ENCODE results near the gene TTLL8. TPM values are rescaled to one million over a fixed set of nuclear protein-coding genes. Genes with fewer than 3 reads are reported as not detected.
A peak's percentile ranks its signal among the peaks of the same experiment; 100 is the strongest.

TTLL8 gene
- total RNA-seq, 2 donors from 2014 or later: not detected

DNA sequence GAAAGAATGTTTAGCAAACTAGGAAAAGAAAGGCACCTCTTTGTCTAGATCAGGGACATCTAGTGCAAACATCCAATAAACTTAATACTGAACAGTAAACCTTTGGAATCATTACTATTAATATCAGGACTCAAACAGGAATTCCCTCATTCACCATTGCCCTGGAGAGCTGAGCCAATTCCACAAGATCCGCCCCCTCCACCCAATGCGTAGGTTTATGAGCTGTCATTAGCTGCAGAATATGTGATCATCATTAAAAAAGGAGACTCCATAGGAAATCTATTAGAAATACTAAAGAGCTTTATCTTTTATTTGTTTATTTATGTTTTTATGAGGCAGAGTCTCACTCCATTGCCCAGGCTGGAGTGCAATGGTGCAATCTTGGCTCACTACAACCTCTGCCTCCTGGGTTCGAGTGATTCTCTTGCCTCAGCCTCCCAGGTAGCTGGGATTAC lies 51.0 kb downstream of the TTLL8 start:
- TF ChIP-seq POLR2A (IDR thresholded peaks at IDR 0.05): no peak
- TF ChIP-seq, protein P1, sequence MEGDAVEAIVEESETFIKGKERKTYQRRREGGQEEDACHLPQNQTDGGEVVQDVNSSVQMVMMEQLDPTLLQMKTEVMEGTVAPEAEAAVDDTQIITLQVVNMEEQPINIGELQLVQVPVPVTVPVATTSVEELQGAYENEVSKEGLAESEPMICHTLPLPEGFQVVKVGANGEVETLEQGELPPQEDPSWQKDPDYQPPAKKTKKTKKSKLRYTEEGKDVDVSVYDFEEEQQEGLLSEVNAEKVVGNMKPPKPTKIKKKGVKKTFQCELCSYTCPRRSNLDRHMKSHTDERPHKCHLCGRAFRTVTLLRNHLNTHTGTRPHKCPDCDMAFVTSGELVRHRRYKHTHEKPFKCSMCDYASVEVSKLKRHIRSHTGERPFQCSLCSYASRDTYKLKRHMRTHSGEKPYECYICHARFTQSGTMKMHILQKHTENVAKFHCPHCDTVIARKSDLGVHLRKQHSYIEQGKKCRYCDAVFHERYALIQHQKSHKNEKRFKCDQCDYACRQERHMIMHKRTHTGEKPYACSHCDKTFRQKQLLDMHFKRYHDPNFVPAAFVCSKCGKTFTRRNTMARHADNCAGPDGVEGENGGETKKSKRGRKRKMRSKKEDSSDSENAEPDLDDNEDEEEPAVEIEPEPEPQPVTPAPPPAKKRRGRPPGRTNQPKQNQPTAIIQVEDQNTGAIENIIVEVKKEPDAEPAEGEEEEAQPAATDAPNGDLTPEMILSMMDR (IDR thresholded peaks at IDR 0.05): no peak
- H3K9me3 ChIP-seq: no peaks in the 10 kb centered on the region
- no peaks in the 10 kb centered on the region for H3K4me1 ChIP-seq
- H3K27me3 ChIP-seq: peaks cover 0 to 14% of the 10 kb centered on the region in 2 donors
- no peak overlapping the region for H3K4me3 ChIP-seq
- WGBS, 2 donors: 78 to 82% methylated on average over 3 of the region's 3 CpGs
- H3K36me3 ChIP-seq (replicated peaks in 1 of 2; ENCODE audit: insufficient read depth in 1 of 2, low read depth in 2 of 2): no peaks in the 10 kb centered on the region
- DNase-seq: no peak
- intact Hi-C loops (cut with DNase I): no loop called here
- ATAC-seq: no peak
- no peak overlapping the region for H3K27ac ChIP-seq

- H3K27ac ChIP-seq: no peak overlapping the region
- DNase-seq (no peak), ATAC-seq (no peak)
- intact Hi-C loops (cut with DNase I): no loop called here
- no peaks in the 10 kb centered on the region for H3K36me3 ChIP-seq (replicated peaks in 1 of 2; ENCODE audit: insufficient read depth in 1 of 2, low read depth in 2 of 2)
- H3K9me3 ChIP-seq: no peaks in the 10 kb centered on the region
- peaks cover under 1% of the 10 kb centered on the region for H3K4me1 ChIP-seq
- H3K4me3 ChIP-seq: no peak overlapping the region
- H3K27me3 ChIP-seq: peaks cover 0 to 3% of the 10 kb centered on the region in 2 donors
- TF ChIP-seq POLR2A (IDR thresholded peaks at IDR 0.05): no peak
- TF ChIP-seq, protein P1 (IDR thresholded peaks at IDR 0.05): no peak
- 67 to 69% methylated on average over 4 of the region's 4 CpGs for WGBS, 2 donors
Measured at GRCh38 chr22:50004918-50005317, 53.2 kb downstream of the TTLL8 start.

DNA sequence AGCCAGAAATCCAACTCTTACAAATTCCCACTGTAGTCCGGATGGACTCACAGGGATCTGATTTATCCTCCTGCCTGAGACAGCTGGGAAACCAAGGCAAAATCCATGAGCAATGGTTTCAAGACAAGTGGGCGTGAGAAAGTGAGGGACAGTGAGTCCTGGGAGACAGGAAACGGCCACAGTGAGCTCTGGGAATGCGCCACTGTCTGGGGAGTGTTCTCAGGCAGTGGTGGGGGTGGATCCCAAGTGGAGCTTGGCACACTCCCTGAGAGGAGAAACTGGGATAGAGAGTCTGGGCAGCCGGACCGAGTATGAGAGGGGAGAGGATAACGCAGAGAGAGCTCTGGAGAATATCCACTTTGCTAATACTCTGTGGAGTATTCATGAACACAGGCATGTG lies 55.3 kb downstream of the TTLL8 start:
- 77 to 80% methylated on average over 7 of the region's 7 CpGs for WGBS, 2 donors
- Histone ChIP-seq H3K9me3 (no peaks in the 10 kb centered on the region), H3K4me1 (peaks cover 3% of the 10 kb centered on the region), H3K36me3 (replicated peaks in 1 of 2; ENCODE audit: insufficient read depth in 1 of 2, low read depth in 2 of 2) (no peaks in the 10 kb centered on the region), H3K27me3 (no peaks in the 10 kb centered on the region), H3K27ac (no peak overlapping the region), H3K4me3 (no peak overlapping the region)
- TF ChIP-seq POLR2A (IDR thresholded peaks at IDR 0.05): no peak
- TF ChIP-seq, protein P1 (IDR thresholded peaks at IDR 0.05): no peak
- intact Hi-C loops (cut with DNase I): no loop called here
- DNase-seq (peak in 1 of 4 donors; percentile 4), ATAC-seq (no peak)

DNA sequence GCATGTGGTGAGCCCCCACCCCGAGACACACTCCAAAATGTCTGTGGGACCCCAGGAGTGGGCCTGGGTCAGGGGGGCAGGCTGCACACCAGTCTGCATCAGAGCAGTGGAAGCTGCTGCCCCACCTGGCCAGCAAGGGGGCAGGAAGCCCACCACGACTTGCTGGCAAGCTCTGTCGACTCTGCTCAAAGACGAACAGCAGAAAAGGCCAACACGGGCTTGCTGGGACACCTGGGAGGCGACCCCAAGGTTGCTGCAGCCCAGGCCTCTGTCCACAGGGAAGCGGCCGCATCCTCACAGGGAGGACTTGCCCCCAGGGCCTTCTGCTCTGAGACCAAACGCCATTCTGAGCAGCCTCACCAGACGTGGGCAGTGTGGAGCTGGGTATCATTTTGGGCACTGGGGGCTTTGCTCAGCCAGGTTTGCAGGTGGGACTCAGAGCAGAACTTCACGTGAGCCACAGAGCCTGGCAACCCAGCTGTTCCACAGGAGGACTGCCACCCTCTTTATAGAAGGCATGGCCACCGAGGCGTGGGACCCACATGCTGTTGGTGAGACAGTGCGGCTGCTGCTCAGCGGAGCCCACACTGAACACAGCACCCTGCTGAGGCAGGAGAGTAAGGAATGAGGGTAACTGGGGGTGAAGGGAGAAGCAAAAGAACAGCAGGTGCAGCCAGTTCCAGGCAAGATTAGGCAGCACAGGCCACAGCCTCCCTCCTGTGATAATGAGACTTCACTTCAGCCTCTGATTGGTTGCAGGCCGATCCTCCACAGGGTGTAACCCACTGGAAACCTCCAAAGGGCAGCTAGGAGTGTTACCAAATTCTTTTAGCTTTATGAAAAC lies 56.5 kb downstream of the TTLL8 start:
- intact Hi-C loops (cut with DNase I): no loop called here
- H3K9me3 ChIP-seq: no peaks in the 10 kb centered on the region
- 79 to 81% methylated on average over 8 to 16 of the region's 16 CpGs for WGBS, 2 donors
- H3K36me3 ChIP-seq (replicated peaks in 1 of 2; ENCODE audit: insufficient read depth in 1 of 2, low read depth in 2 of 2): no peaks in the 10 kb centered on the region
- no peak overlapping the region for H3K4me3 ChIP-seq
- DNase-seq (peak in 1 of 4 donors; percentile 4), ATAC-seq (no peak)
- H3K27me3 ChIP-seq: no peaks in the 10 kb centered on the region
- TF ChIP-seq, protein P1 (IDR thresholded peaks at IDR 0.05): no peak
- no peak for TF ChIP-seq POLR2A (IDR thresholded peaks at IDR 0.05)
- no peak overlapping the region for H3K27ac ChIP-seq
- peaks cover 3% of the 10 kb centered on the region for H3K4me1 ChIP-seq
